IPS DF 6.9 (cell line): ENCODE measurements around the gene ZNF618.

Experiments
- DNase-seq: peaks from one replicate; pipeline ENCODE4 v3.0.0-alpha.2; 2013; ENCODE audit warnings: low read depth, low spot score
- H3K27ac ChIP-seq: one replicate; pipeline ENCODE4 v1.5.1; 2013; ENCODE audit warnings: low read length, control low read depth
- H3K27me3 ChIP-seq: 2 replicates; pipeline ENCODE4 v1.6.1; 2013; ENCODE audit warnings: mild to moderate bottlenecking, low read length; ENCODE audit not compliant: control insufficient read depth, insufficient read depth
- H3K36me3 ChIP-seq: 2 replicates; pipeline ENCODE4 v1.6.1; 2013; ENCODE audit warnings: low read length; ENCODE audit not compliant: control insufficient read depth, insufficient read depth
- H3K4me1 ChIP-seq: 2 replicates; pipeline ENCODE4 v1.6.1; 2013; ENCODE audit warnings: low read length; ENCODE audit not compliant: control insufficient read depth, insufficient read depth
- H3K4me3 ChIP-seq: 2 replicates; pipeline ENCODE4 v1.5.1; 2013; ENCODE audit warnings: mild to moderate bottlenecking, low read length
- H3K9me3 ChIP-seq: 2 replicates; pipeline ENCODE4 v1.6.1; 2013; ENCODE audit warnings: low read length, inconsistent platforms; ENCODE audit not compliant: control insufficient read depth, insufficient read depth
- WGBS: extraction: QIAGEN DNeasy Blood & Tissue Kit; methylation state at CpG from one replicate; pipeline ENCODE4 v1.1.7; 2013; ENCODE audit warnings: mixed read lengths, missing lambda C conversion rate; ENCODE audit not compliant: insufficient read length, insufficient coverage; 5-methylcytosine and 5-hydroxymethylcytosine counted together

Gene ZNF618

DNA sequence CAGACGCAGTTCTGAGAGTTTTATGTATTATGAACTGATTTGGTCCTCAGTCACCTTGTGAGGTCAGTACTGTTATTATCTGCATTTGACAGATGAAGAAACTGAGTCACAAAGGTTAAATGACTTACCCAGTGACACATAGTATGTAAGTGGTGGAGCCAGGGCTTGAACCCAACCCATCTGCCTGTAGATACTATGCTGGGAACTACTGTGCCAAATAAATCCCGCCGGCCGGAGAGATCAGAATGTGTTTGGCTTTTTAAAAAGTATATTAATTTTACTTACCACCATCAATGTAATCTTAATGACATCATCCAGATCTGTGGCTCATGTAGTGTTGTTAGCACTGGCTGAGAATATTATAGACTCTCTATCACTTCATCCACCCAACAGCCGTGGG, 80.8 kb downstream of the ZNF618 start:
- Histone ChIP-seq H3K27ac (no peak overlapping the region), H3K27me3 (no peaks in the 10 kb centered on the region), H3K4me1 (peaks cover 1% of the 10 kb centered on the region; the same call in 1 of the 2 replicates), H3K4me3 (no peak overlapping the region), H3K9me3 (no peaks in the 10 kb centered on the region), H3K36me3 (no peaks in the 10 kb centered on the region)
- no CpG with 5 or more reads among the region's 5 CpGs for WGBS
- DNase-seq = no peak

DNA sequence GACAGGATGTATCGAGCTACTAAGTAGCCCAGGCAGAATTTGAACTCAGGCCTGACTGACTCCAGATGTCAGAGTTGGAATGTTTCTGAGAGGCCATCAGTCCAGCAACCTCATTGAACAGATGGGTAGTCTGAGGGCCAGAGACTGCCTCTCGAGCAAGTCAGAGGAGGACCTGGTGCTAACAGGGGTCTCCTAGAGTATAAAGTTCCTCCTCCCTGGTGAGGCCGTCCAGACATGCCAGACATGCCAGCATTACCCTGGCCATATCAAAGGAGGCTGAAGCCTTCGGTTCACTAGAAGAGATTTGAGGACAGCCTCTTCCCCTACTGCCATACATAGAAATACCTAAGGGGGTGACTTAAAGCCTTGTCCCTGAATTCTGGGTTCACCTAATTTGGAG, 81.2 kb downstream of the ZNF618 start:
- no peak overlapping the region for H3K4me3 ChIP-seq
- no peak overlapping the region for H3K27ac ChIP-seq
- H3K36me3 ChIP-seq = no peaks in the 10 kb centered on the region
- no CpG with 5 or more reads among the region's 4 CpGs for WGBS
- H3K4me1 ChIP-seq = peaks cover 1% of the 10 kb centered on the region; the same call in 1 of the 2 replicates
- DNase-seq = no peak
- no peaks in the 10 kb centered on the region for H3K27me3 ChIP-seq
- no peaks in the 10 kb centered on the region for H3K9me3 ChIP-seq

DNA sequence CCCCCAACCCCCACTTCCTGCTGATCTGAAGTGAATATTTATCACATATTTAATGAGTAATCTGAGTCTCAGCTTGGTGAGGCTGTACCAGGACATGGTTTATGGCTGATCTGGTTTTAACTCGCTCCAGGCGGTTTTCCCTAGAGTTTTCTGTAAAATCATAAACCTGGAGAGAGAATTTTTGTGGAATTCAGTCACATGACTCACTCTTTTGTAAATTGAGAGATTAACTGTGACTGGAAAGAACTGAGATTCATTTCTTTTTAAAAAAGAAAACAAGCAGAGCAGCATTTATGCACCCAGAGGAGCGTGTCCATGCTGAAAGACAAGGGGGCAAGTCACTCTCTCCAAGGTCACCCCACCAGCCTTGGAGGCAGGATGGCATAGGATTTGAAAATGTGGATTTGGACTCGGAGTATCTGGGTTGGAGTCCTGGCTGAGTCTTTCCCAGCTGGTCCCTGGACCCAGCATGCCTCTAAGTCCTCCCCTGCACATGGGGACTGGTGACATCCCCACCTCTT, 81.8 kb downstream of the ZNF618 start:
- H3K4me3 ChIP-seq = no peak overlapping the region
- DNase-seq = no peak

DNA sequence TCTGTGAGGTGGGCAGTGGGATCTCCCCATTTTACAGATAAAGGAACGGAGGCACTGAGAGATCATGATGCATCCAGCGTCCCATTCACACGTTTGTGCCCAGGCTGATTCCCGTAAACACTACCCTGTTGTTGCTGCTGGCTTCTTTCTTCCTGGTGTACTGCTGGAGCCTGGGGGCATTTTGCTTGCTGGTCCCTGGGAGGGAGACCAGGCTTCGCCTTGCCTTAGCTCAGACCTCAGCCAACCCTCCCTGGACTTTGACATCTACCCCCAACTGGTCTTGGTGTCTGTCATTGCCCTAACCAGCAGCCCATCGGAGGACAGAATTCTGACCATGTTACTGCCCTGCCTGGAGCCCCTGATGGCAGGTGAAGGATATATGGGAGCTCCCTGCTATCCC, 82.4 kb downstream of the ZNF618 start:
- WGBS = no CpG with 5 or more reads among the region's 6 CpGs
- H3K4me1 ChIP-seq = peaks cover 1% of the 10 kb centered on the region; the same call in 1 of the 2 replicates
- no peak for DNase-seq
- no peaks in the 10 kb centered on the region for H3K27me3 ChIP-seq
- no peaks in the 10 kb centered on the region for H3K9me3 ChIP-seq
- H3K4me3 ChIP-seq = no peak overlapping the region
- no peaks in the 10 kb centered on the region for H3K36me3 ChIP-seq
- H3K27ac ChIP-seq = no peak overlapping the region

More for the DNA sequence above, 81.8 kb downstream of the ZNF618 start:
- H3K36me3 ChIP-seq = no peaks in the 10 kb centered on the region
- no peaks in the 10 kb centered on the region for H3K27me3 ChIP-seq
- peaks cover 1% of the 10 kb centered on the region; the same call in 1 of the 2 replicates for H3K4me1 ChIP-seq
- H3K9me3 ChIP-seq = no peaks in the 10 kb centered on the region
- WGBS = no CpG with 5 or more reads among the region's 4 CpGs
- H3K27ac ChIP-seq = no peak overlapping the region

DNA sequence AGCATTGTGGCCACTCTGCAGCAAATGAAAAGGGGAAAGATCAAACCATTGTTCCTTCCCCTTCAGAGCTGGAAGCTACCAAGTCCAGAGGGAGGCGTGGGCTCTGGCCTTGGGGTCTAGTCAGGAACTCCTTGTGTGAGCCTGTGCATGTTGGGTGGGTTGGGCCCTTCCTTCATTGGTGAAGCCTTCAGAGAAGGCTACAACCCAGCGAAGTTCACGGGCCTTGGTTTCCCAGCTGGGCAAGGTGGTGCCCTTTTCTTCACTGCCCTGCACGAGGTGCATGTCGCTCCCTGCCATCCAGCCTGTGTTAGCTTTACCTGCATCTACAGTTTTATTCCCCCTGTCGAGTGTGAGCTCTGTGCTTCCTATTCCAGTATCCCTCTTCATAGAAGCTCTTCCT, 84.7 kb downstream of the ZNF618 start:
- no peak overlapping the region for H3K27ac ChIP-seq
- WGBS = no CpG with 5 or more reads among the region's 6 CpGs
- no peaks in the 10 kb centered on the region for H3K9me3 ChIP-seq
- H3K4me3 ChIP-seq = no peak overlapping the region
- H3K4me1 ChIP-seq = 0 out of 2 replicates have a peak, but pooled peaks cover 1% of the 10 kb centered on the region
- no peak for DNase-seq
- H3K36me3 ChIP-seq = no peaks in the 10 kb centered on the region
- H3K27me3 ChIP-seq = no peaks in the 10 kb centered on the region

DNA sequence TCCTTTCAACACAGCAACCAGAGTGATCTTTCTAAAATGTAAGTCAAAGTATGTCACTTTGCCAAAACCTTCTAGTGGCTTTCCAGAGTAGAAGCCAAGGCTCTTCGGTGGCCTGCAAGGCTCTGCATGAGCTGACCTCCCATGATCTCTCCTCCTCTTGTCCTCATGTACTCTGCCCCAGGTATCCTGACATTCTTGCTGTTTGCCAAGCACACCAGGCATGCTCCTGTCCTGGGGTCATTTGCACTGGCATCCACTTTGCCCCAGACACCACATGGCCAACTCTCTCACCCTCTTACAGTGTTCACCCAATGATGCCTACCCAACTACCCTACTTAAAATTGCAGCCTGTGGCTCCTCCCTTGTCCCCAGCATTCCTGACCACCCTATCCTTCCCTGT, 86.3 kb downstream of the ZNF618 start:
- H3K27me3 ChIP-seq = no peaks in the 10 kb centered on the region
- no peak for DNase-seq
- peaks cover 2% of the 10 kb centered on the region for H3K4me1 ChIP-seq
- H3K36me3 ChIP-seq = no peaks in the 10 kb centered on the region
- no peaks in the 10 kb centered on the region for H3K9me3 ChIP-seq
- no peak overlapping the region for H3K27ac ChIP-seq
- WGBS = no CpG with 5 or more reads among the region's 1 CpG
- H3K4me3 ChIP-seq = no peak overlapping the region

DNA sequence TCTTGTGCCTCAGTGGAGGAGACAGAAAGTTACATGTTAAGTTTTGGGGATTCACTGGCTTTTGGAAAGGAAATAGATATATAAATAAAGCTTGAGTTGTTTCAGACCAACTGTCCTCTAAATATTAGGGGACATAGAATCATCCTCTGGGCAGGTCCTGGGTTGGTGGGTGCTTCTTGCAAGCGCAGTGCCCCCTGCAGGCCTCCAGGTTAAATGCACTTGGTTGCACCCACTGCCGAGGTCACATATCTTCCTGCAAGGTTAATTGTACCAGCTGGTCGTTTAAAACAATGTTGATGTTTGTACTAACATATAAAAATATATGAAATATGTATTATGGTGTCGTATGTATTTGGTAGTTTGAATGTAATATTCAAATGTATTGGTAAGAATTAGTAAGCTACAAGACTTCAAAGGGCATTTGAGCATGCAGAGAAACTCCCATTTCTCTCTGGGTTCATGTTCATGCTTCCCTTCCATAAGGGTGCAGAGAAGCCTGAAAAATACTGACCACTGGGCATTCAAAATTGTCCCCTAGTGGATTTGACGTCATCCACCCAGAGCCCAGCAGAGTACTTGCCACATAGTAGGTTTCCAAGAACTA, 87.0 kb downstream of the ZNF618 start:
- H3K4me3 ChIP-seq = no peak overlapping the region
- H3K27me3 ChIP-seq = no peaks in the 10 kb centered on the region
- 100% methylated on average over 1 of the region's 5 CpGs for WGBS
- DNase-seq = peak; percentile 27
- H3K4me1 ChIP-seq = peaks cover 2% of the 10 kb centered on the region
- no peaks in the 10 kb centered on the region for H3K36me3 ChIP-seq
- H3K9me3 ChIP-seq = no peaks in the 10 kb centered on the region
- H3K27ac ChIP-seq = no peak overlapping the region

DNA sequence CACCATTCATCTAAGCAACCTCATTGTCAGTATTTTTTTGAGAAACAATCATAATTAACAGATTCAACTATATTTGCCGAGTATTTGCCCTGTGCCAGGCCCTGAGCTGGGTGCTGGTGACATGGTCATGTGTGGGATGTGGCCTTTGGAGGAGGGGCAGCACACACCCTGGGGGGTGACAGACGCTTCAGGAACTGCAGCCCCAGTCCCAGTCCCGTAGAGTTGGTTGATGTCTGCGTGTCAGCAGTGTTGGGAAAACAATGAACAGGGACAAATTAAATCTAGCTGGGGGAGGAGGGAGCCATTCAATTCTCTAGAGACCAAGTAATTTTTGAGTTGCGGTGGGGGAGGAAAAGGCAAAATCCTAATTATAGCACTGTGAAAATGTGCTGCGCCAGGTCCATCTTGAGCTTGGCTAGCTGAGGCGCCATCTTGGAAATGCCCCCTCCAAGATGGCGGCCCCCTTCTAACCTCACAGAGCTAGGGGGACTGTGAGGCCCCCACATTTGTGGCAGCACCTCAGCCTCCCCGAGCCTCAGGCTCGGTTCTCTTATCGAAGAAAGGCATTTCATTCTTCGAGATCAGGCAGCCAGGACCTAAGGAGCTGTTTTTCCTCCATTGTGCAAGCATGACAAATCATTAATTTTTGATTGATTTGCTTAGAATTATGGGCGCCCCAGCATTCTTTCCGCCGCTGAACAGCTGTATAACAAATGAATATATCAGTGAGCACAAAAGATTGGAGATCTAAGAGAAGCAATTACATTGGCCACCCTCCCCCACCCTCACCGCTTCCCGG, 87.8 kb downstream of the ZNF618 start:
- H3K9me3 ChIP-seq = no peaks in the 10 kb centered on the region
- H3K27me3 ChIP-seq = no peaks in the 10 kb centered on the region
- H3K4me3 ChIP-seq = no peak overlapping the region
- H3K27ac ChIP-seq = no peak overlapping the region
- DNase-seq = no peak
- no peaks in the 10 kb centered on the region for H3K36me3 ChIP-seq
- no CpG with 5 or more reads among the region's 17 CpGs for WGBS
- peaks cover 2% of the 10 kb centered on the region for H3K4me1 ChIP-seq

DNA sequence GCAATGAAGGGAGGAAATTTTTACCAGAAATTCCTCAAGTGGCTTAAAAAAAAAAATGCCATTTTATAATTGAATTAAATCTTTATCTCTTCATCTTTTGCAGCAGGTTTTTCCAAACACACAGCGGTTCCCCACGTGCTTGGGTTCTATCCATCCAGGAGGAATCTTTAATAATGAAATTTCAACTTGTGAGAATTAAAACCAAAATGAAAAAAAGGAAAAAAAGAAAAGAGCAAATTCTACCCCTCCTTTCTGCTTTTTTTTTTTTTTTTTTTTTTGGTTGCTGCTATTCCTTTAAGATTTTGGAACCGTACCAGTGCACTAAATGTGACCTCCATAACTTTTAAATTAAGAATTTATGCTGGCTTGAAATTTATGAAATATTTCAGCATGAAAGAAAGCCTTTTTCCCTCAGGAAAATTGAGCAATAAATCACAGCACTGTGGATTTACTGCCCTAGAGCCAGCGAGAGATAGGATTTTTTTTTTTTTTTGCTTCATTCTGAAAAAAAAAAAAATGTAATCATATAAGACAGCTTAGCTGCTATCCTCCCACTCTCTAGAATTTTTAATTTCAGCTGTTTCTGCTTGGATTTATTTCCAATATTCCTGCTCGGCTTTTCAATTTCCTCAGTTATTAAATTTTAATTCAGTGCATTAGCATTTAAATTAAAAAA, 88.5 kb downstream of the ZNF618 start:
- Histone ChIP-seq H3K4me1 (peaks cover 2% of the 10 kb centered on the region), H3K9me3 (no peaks in the 10 kb centered on the region), H3K27ac (no peak overlapping the region), H3K36me3 (no peaks in the 10 kb centered on the region), H3K4me3 (no peak overlapping the region), H3K27me3 (no peaks in the 10 kb centered on the region)
- no peak for DNase-seq
- WGBS = no CpG with 5 or more reads among the region's 5 CpGs

DNA sequence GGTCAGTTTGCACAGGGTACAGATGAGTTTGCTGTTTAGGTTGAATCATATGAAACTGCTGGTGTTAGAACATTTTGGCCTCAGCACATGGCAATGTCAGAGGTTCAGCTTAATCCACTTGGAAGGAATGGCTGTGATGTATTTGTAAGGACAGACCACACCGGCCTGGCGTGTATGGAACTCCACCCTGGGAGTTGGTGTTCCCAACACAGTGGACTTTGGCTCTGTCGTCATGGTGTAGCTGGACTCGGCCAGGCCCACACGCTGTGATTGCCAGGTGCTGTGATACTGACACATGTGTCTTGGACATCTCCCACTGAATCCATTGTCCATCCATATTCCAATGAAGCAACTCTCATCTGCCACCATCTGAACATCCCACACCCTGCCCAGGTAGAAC, 90.3 kb downstream of the ZNF618 start:
- no peak for DNase-seq
- no CpG with 5 or more reads among the region's 5 CpGs for WGBS
- no peaks in the 10 kb centered on the region for H3K36me3 ChIP-seq
- H3K9me3 ChIP-seq = no peaks in the 10 kb centered on the region
- peaks cover 2% of the 10 kb centered on the region for H3K4me1 ChIP-seq
- no peak overlapping the region for H3K4me3 ChIP-seq
- H3K27me3 ChIP-seq = no peaks in the 10 kb centered on the region
- no peak overlapping the region for H3K27ac ChIP-seq
